Progenitor cell of endocrine pancreas (in vitro differentiated cells): ENCODE data around the gene FALEC. TPM values are rescaled to one million over a fixed set of nuclear protein-coding genes. Genes with fewer than 3 reads are reported as not detected.

Source experiments
- DNase-seq: peaks from one replicate; pipeline ENCODE4 v3.0.0; 2021; ENCODE audit warnings: low spot score; ENCODE audit not compliant: unreplicated experiment
- H3K27ac Mint-ChIP-seq: 2 replicates; pipeline ENCODE4 v1.8.0; 2021; ENCODE audit warnings: mild to moderate bottlenecking, moderate library complexity, mixed read lengths
- H3K27me3 Mint-ChIP-seq: 2 replicates; pipeline ENCODE4 v1.8.0; 2021; ENCODE audit warnings: mixed read lengths
- H3K36me3 Mint-ChIP-seq: 2 replicates; pipeline ENCODE4 v1.8.0; 2022; ENCODE audit warnings: mixed read lengths; ENCODE audit not compliant: insufficient read depth
- H3K4me1 Mint-ChIP-seq: 2 replicates; pipeline ENCODE4 v1.8.0; 2021; ENCODE audit warnings: low read depth, mixed read lengths
- H3K4me3 Mint-ChIP-seq: 2 replicates; pipeline ENCODE4 v1.8.0; 2021; ENCODE audit warnings: low read depth, mild to moderate bottlenecking, moderate library complexity, mixed read lengths
- H3K9me3 Mint-ChIP-seq: 2 replicates; pipeline ENCODE4 v1.8.0; 2021; ENCODE audit warnings: low read depth, mixed read lengths
- CTCF ChIP-seq: fragments of 200-600 bp; sonication (generic); IDR thresholded peaks from one replicate; pipeline ENCODE4 v1.5.0; 2021; ENCODE audit warnings: antibody characterized with exemption, mild to moderate bottlenecking; ENCODE audit not compliant: unreplicated experiment
- total RNA-seq: library from RNA; stranded (reverse); gene quantifications from 2 replicates; pipeline ENCODE4 v1.2.1, GENCODE V29; 2021

FALEC gene
- total RNA-seq, 1 donor from 2014 or later: 0.57 TPM

GRCh38 chr1:150528196-150528595, 12.6 kb downstream of the FALEC start:
- H3K27me3 Mint-ChIP-seq: no peaks in the 10 kb centered on the region
- H3K9me3 Mint-ChIP-seq: no peaks in the 10 kb centered on the region
- peaks cover 25% of the 10 kb centered on the region for H3K4me1 Mint-ChIP-seq
- no peak overlapping the region for H3K27ac Mint-ChIP-seq
- no peak overlapping the region for H3K4me3 Mint-ChIP-seq
- H3K36me3 Mint-ChIP-seq: no peaks in the 10 kb centered on the region
- no peak for TF ChIP-seq CTCF
- DNase-seq: no peak

GRCh38 chr1:150529017-150529416, 13.5 kb downstream of the FALEC start:
- Mint-ChIP-seq H3K9me3 (no peaks in the 10 kb centered on the region), H3K4me1 (peaks cover 28% of the 10 kb centered on the region), H3K4me3 (no peak overlapping the region), H3K27ac (no peak overlapping the region), H3K36me3 (no peaks in the 10 kb centered on the region), H3K27me3 (no peaks in the 10 kb centered on the region)
- TF ChIP-seq CTCF: no peak
- no peak for DNase-seq

GRCh38 chr1:150530491-150531159, 15.1 kb downstream of the FALEC start:
- no peak for TF ChIP-seq CTCF
- DNase-seq: no peak
- no peaks in the 10 kb centered on the region for H3K27me3 Mint-ChIP-seq
- no peaks in the 10 kb centered on the region for H3K9me3 Mint-ChIP-seq
- peak overlapping the region; percentile 43 for H3K27ac Mint-ChIP-seq
- H3K4me3 Mint-ChIP-seq: no peak overlapping the region
- no peaks in the 10 kb centered on the region for H3K36me3 Mint-ChIP-seq
- H3K4me1 Mint-ChIP-seq: peaks cover 28% of the 10 kb centered on the region

- H3K36me3 Mint-ChIP-seq: no peaks in the 10 kb centered on the region
- no peaks in the 10 kb centered on the region for H3K9me3 Mint-ChIP-seq
- no peaks in the 10 kb centered on the region for H3K27me3 Mint-ChIP-seq
- H3K4me1 Mint-ChIP-seq: peaks cover 30% of the 10 kb centered on the region
- TF ChIP-seq CTCF: peak; percentile 3
- peak overlapping the region; percentile 52 for H3K4me3 Mint-ChIP-seq
- DNase-seq: no peak
- H3K27ac Mint-ChIP-seq: peak overlapping the region; percentile 93
These were observed 17.3 kb downstream of the FALEC start for GRCh38 chr1:150532860-150533259.

GRCh38 chr1:150534002-150534401, 18.4 kb downstream of the FALEC start:
- no peak for TF ChIP-seq CTCF
- Mint-ChIP-seq H3K9me3 (no peaks in the 10 kb centered on the region), H3K36me3 (no peaks in the 10 kb centered on the region), H3K27ac (no peak overlapping the region), H3K4me3 (no peak overlapping the region), H3K4me1 (peaks cover 29% of the 10 kb centered on the region), H3K27me3 (no peaks in the 10 kb centered on the region)
- DNase-seq: no peak
